KMS-11 (cell line): ENCODE data around the gene PPP1R3A.

Experiments
- H2AFZ ChIP-seq: fragments of 200-600 bp; sonication (generic); 2 replicates; pipeline ENCODE4 v1.6.1; 2016; ENCODE audit warnings: antibody characterized with exemption, mixed run types, low read depth
- H3K27ac ChIP-seq: fragments of 200-600 bp; sonication (generic); 2 replicates; pipeline ENCODE4 v1.6.1; 2016; ENCODE audit warnings: mild to moderate bottlenecking, mixed run types
- H3K27me3 ChIP-seq: fragments of 200-600 bp; sonication (generic); 2 replicates; pipeline ENCODE4 v1.6.1; 2017; ENCODE audit warnings: mild to moderate bottlenecking, low read depth, mixed run types, moderate library complexity; ENCODE audit not compliant: insufficient read depth
- H3K36me3 ChIP-seq: fragments of 200-600 bp; sonication (generic); 2 replicates; pipeline ENCODE4 v1.6.1; 2017; ENCODE audit warnings: mild to moderate bottlenecking, mixed run types; ENCODE audit not compliant: insufficient read depth
- H3K4me1 ChIP-seq: fragments of 200-600 bp; sonication (generic); 2 replicates; pipeline ENCODE4 v1.6.1; 2016; ENCODE audit warnings: mild to moderate bottlenecking, low read depth, mixed run types; ENCODE audit not compliant: poor library complexity, severe bottlenecking
- H3K4me2 ChIP-seq: fragments of 200-600 bp; sonication (generic); 2 replicates; pipeline ENCODE4 v1.7.0; 2016; ENCODE audit warnings: mild to moderate bottlenecking, mixed run types
- H3K4me3 ChIP-seq: fragments of 200-600 bp; sonication (generic); IDR thresholded peaks from 2 replicates; pipeline ENCODE4 v1.6.1; 2017; ENCODE audit warnings: low read depth, low read length, mixed read lengths; ENCODE audit not compliant: insufficient read depth
- H3K79me2 ChIP-seq: fragments of 200-600 bp; sonication (generic); 2 replicates; pipeline ENCODE4 v1.6.1; 2016; ENCODE audit warnings: low read depth, mixed run types; ENCODE audit not compliant: insufficient read depth
- H3K9ac ChIP-seq: fragments of 200-600 bp; sonication (generic); 2 replicates; pipeline ENCODE4 v1.6.1; 2016; ENCODE audit warnings: mild to moderate bottlenecking, mixed run types
- H4K20me1 ChIP-seq: fragments of 200-600 bp; sonication (generic); 2 replicates; pipeline ENCODE4 v1.6.1; 2016; ENCODE audit warnings: mild to moderate bottlenecking, mixed run types; ENCODE audit not compliant: insufficient read depth
- CTCF ChIP-seq: fragments of 200-600 bp; sonication (generic); conservative IDR thresholded peaks from 2 replicates; pipeline ENCODE4 v1.6.1; 2017; ENCODE audit warnings: low read depth, mild to moderate bottlenecking, antibody characterized with exemption, low read length, moderate library complexity, mixed read lengths

PPP1R3A gene

GRCh38 chr7:113915956-113916355 is 2.9 kb downstream of the PPP1R3A start:
- Histone ChIP-seq H3K79me2 (no peaks in the 10 kb centered on the region), H3K4me1 (peaks cover 4% of the 10 kb centered on the region), H4K20me1 (no peaks in the 10 kb centered on the region), H3K36me3 (no peaks in the 10 kb centered on the region), H3K4me3 (no peak overlapping the region), H3K4me2 (no peak overlapping the region), H3K9ac (no peak overlapping the region), H3K27ac (no peak overlapping the region), H3K27me3 (no peaks in the 10 kb centered on the region), H2AFZ (no peak overlapping the region)
- no peak for TF ChIP-seq CTCF

DNA sequence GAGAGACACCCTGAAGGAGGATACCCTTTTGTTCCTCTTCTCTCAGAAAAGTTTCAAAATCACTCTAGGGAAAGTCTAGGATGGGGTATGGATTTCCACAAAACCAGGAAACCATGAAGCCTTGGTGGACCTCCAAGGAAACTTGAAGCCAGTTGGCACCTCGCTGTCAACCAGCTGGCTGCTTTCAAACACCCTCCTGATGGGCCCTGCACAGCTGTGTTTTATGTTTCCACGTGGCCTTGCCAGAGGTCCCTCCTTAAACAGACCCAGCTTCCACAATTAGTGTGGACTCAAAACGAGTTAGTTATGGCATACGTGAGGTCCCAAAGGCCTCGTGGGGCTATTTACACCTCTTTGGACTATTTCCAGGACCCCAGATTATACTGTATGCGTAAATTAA is 5.9 kb downstream of the PPP1R3A start:
- H3K27ac ChIP-seq: no peak overlapping the region
- H3K36me3 ChIP-seq: no peaks in the 10 kb centered on the region
- H3K9ac ChIP-seq: no peak overlapping the region
- no peaks in the 10 kb centered on the region for H4K20me1 ChIP-seq
- H3K27me3 ChIP-seq: no peaks in the 10 kb centered on the region
- H3K4me2 ChIP-seq: no peak overlapping the region
- peaks cover 4% of the 10 kb centered on the region for H3K4me1 ChIP-seq
- TF ChIP-seq CTCF: no peak
- H3K4me3 ChIP-seq: no peak overlapping the region
- H3K79me2 ChIP-seq: no peaks in the 10 kb centered on the region
- no peak overlapping the region for H2AFZ ChIP-seq

DNA sequence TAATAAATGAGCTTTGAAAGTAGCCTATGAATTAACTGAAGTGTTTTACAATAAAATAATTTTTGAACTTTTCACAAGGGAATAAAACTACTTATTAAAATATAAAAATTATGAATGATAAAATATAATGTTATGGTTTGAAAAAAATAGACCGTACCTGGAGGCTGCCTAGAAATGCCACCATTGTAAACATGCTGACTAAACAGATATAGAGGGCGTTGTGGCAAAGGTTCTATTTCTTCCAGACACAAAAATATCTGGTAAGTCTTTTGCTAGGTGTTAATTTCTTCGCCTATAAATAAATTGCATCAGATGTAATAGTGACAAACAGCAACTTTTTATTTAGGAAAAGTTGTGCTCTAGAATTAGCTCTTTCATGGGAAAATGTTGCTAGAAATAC is 11.2 kb downstream of the PPP1R3A start:
- TF ChIP-seq CTCF: no peak
- no peak overlapping the region for H3K4me3 ChIP-seq
- H3K36me3 ChIP-seq: no peaks in the 10 kb centered on the region
- no peaks in the 10 kb centered on the region for H4K20me1 ChIP-seq
- H3K27me3 ChIP-seq: no peaks in the 10 kb centered on the region
- no peak overlapping the region for H2AFZ ChIP-seq
- no peak overlapping the region for H3K9ac ChIP-seq
- no peak overlapping the region for H3K27ac ChIP-seq
- H3K79me2 ChIP-seq: no peaks in the 10 kb centered on the region
- no peaks in the 10 kb centered on the region for H3K4me1 ChIP-seq
- H3K4me2 ChIP-seq: no peak overlapping the region

DNA sequence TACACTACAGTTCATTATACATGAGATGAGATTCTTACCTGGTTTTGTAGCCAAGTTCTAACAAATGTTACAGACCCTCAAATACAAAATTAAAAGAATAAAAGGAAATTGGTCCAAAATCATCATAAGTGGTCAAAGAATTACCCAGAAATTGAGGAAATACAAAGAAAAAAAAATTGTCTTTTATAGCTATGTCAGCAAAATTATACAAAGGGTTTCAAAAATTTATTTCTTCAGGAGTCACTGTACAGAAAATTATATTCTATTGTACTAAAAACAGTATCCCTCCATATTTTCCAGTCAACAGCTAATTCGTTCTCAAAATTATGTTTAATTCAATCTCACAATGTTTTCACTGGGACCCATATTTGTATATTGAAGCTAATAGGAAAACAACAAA is 14.3 kb downstream of the PPP1R3A start:
- no peak overlapping the region for H3K4me2 ChIP-seq
- no peaks in the 10 kb centered on the region for H3K27me3 ChIP-seq
- H3K36me3 ChIP-seq: no peaks in the 10 kb centered on the region
- no peak overlapping the region for H3K9ac ChIP-seq
- H3K4me1 ChIP-seq: no peaks in the 10 kb centered on the region
- no peak overlapping the region for H3K27ac ChIP-seq
- no peaks in the 10 kb centered on the region for H4K20me1 ChIP-seq
- TF ChIP-seq CTCF: no peak
- H2AFZ ChIP-seq: no peak overlapping the region
- H3K79me2 ChIP-seq: no peaks in the 10 kb centered on the region
- no peak overlapping the region for H3K4me3 ChIP-seq

DNA sequence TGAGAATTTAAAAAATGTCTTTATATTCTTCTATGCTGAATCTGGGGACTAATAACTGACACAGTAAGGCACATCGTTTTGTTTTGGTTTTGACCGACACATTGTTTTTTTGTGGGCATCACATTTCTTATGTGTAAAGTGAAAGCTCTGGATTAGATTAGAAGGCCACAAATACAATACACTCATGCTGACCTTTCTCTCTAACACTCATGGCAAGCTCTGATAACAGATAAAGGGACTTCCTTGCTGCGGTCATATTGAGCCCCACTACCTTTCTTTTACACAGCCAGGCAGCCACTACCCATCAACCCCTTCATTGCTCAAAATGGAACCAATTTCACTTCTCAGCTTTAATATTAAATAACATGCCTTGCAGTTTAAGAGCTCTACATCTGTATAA is 26.0 kb downstream of the PPP1R3A start:
- Histone ChIP-seq H4K20me1 (no peaks in the 10 kb centered on the region), H3K4me2 (no peak overlapping the region), H3K27ac (no peak overlapping the region), H3K36me3 (no peaks in the 10 kb centered on the region), H3K4me1 (no peaks in the 10 kb centered on the region), H3K79me2 (no peaks in the 10 kb centered on the region), H3K27me3 (no peaks in the 10 kb centered on the region), H3K4me3 (no peak overlapping the region), H3K9ac (no peak overlapping the region), H2AFZ (no peak overlapping the region)
- no peak for TF ChIP-seq CTCF
